ENCODE results near the gene USP54. TPM values are rescaled to one million over a fixed set of nuclear protein-coding genes. Genes with fewer than 3 reads are reported as not detected.

The USP54 gene
- total and polyA plus RNA-seq, 2 donors (not counting 3 experiments of a cell fraction or from before 2014, with no cell fraction given) = 9.3 to 14.2 TPM

DNA sequence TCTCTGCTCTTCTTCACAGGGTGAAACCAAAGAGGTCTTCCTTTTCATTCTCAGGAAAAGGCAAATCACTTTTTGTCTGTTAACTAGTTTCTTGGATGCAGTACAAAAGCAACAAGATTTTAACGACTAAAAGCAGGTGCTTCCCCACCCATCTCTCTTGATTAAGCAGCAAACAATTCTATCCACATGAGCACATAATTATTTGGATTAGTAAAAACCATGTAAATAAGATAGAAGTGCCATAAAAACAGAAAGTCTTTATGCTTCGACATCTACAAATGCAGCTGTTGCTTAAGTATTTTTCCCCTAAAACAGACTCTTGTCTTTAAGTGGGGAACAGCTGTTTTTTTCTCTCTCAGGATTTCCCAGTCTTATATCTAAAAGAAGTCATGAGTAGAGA is 37.4 kb downstream of the USP54 start:
- dilution Hi-C loops (cut with MboI; ENCODE audit: extremely low pct_ligation_motif_present, low sequenced_read_pairs) = no loop called here
- H3K9ac ChIP-seq (replicated peaks; ENCODE audit: extremely low read depth, insufficient read depth, low read length) = no peak overlapping the region

More for the DNA sequence above, 37.4 kb downstream of the USP54 start:
- no peak overlapping the region for H2AFZ ChIP-seq (ENCODE audit: low read depth, low read length)
- no peaks in the 10 kb centered on the region for H3K79me2 ChIP-seq (ENCODE audit: control insufficient read depth, insufficient read depth, low read length)
- H3K27me3 ChIP-seq (ENCODE audit: control insufficient read depth in 2 of 2, insufficient read depth in 2 of 2, low read length in 2 of 2) = no peaks in the 10 kb centered on the region
- H3K4me1 ChIP-seq (ENCODE audit: control insufficient read depth, extremely low read depth, insufficient read depth, low read length) = no peaks in the 10 kb centered on the region
- H3K9me3 ChIP-seq (replicated peaks; ENCODE audit: control insufficient read depth, insufficient read depth, low read length) = no peaks in the 10 kb centered on the region
- TF ChIP-seq FOS (IDR thresholded peaks at IDR 0.05; ENCODE audit: borderline replicate concordance, insufficient read depth, low read length) (no peak), JUN (IDR thresholded peaks at IDR 0.05; ENCODE audit: borderline replicate concordance, insufficient read depth, insufficient read length, low read depth) (no peak), POLR2A (IDR thresholded peaks at IDR 0.05; ENCODE audit: low read depth, low read length) (no peak), GATA2 (IDR thresholded peaks at IDR 0.05; ENCODE audit: insufficient read depth, insufficient read length, low read depth, low read length) (no peak), MYC (IDR thresholded peaks at IDR 0.05; ENCODE audit: low read depth, low read length) (no peak), POLR2AphosphoS5 (IDR thresholded peaks at IDR 0.05; ENCODE audit: insufficient read depth, low read depth, low read length) (no peak), EZH2 (IDR thresholded peaks at IDR 0.05; ENCODE audit: borderline replicate concordance, low read depth, low read length, severe bottlenecking) (no peak)
- TF ChIP-seq, protein P1, sequence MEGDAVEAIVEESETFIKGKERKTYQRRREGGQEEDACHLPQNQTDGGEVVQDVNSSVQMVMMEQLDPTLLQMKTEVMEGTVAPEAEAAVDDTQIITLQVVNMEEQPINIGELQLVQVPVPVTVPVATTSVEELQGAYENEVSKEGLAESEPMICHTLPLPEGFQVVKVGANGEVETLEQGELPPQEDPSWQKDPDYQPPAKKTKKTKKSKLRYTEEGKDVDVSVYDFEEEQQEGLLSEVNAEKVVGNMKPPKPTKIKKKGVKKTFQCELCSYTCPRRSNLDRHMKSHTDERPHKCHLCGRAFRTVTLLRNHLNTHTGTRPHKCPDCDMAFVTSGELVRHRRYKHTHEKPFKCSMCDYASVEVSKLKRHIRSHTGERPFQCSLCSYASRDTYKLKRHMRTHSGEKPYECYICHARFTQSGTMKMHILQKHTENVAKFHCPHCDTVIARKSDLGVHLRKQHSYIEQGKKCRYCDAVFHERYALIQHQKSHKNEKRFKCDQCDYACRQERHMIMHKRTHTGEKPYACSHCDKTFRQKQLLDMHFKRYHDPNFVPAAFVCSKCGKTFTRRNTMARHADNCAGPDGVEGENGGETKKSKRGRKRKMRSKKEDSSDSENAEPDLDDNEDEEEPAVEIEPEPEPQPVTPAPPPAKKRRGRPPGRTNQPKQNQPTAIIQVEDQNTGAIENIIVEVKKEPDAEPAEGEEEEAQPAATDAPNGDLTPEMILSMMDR (IDR thresholded peaks at IDR 0.05; ENCODE audit: extremely low read depth in 1 of 2, insufficient read depth in 1 of 2, low read depth in 1 of 2, low read length in 2 of 2) = no peak
- TF ChIP-seq, protein P2, sequence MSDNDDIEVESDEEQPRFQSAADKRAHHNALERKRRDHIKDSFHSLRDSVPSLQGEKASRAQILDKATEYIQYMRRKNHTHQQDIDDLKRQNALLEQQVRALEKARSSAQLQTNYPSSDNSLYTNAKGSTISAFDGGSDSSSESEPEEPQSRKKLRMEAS (IDR thresholded peaks at IDR 0.05; ENCODE audit: insufficient read depth, insufficient read length) = no peak
- intact Hi-C loops (cut with micrococcal nuclease) = loop anchor here (5.0 kb wide), 1 partner anchor 34 kb away; no protein-coding TSS in a partner anchor
- BruUV-seq (replicated peaks) = no TSS peak
- ChIA-PET CTCF (interaction anchor here (1.8 kb wide), 1 partner anchor 9 kb away, joined by 5 read pairs; no protein-coding TSS in a partner anchor), POLR2A (no interaction called here)
- DNase-seq (ENCODE audit: low read depth, low spot score) (peak; percentile 64), FAIRE-seq (no peak)
- H3K36me3 ChIP-seq (ENCODE audit: control insufficient read depth in 2 of 2, extremely low read depth in 1 of 2, insufficient read depth in 2 of 2, low read length in 2 of 2) = no peaks in the 10 kb centered on the region
- no peak overlapping the region for H3K4me2 ChIP-seq (ENCODE audit: insufficient read depth, low read length)
- no peak overlapping the region for H3K4me3 ChIP-seq (replicated peaks in 1 of 3; ENCODE audit: insufficient read depth in 1 of 3, low read depth in 1 of 3, low read length in 3 of 3)
- no peaks in the 10 kb centered on the region for H3K9me1 ChIP-seq (replicated peaks; ENCODE audit: control insufficient read depth, extremely low read depth, insufficient read depth, low read length)
- H3K27ac ChIP-seq (ENCODE audit: insufficient read depth, low read depth, low read length) = no peak overlapping the region
- H4K20me1 ChIP-seq (replicated peaks; ENCODE audit: control insufficient read depth, extremely low read depth, insufficient read depth, low read length) = no peaks in the 10 kb centered on the region

Data from endothelial cell of umbilical vein (primary cell).